22Rv1 (cell line): ENCODE data around the gene SLC1A7.

Experiments
- CTCF ChIP-seq: fragments of 450-650 bp; IDR thresholded peaks from 2 replicates; pipeline ENCODE4 v1.5.1; 2017; ENCODE audit warnings: mild to moderate bottlenecking
- ZFX ChIP-seq: fragments of 450-650 bp; IDR thresholded peaks from 2 replicates; pipeline ENCODE4 v1.6.1; 2017; ENCODE audit warnings: antibody characterized with exemption, borderline replicate concordance

- TF ChIP-seq CTCF (no peak), ZFX (no peak)
Observed at GRCh38 chr1:53134042-53134485, 8.4 kb downstream of the SLC1A7 start.
